ENCODE data around the gene PAM. TPM values are rescaled to one million over a fixed set of nuclear protein-coding genes. Genes with fewer than 3 reads are reported as not detected.

PAM gene
- total and polyA plus RNA-seq, 8 donors = 27.4 to 322 (median 93.9) TPM

- no peak overlapping the region for H3K27ac ChIP-seq
- no peaks in the 10 kb centered on the region for H3K27me3 ChIP-seq
- no peak for DNase-seq
- H3K36me3 ChIP-seq = no peaks in the 10 kb centered on the region
- no peaks in the 10 kb centered on the region for H3K9me3 ChIP-seq
- no peak overlapping the region for H3K4me3 ChIP-seq
- intact Hi-C loops (cut with DNase I; ENCODE audit: low total_unique reads) = no loop called here
- TF ChIP-seq CTCF (IDR thresholded peaks at IDR 0.05) = no peak
- no peak for TF ChIP-seq POLR2AphosphoS5 (IDR thresholded peaks at IDR 0.05)
- peaks cover 0 to 42% (median 20%) of the 10 kb centered on the region in 4 donors for H3K4me1 ChIP-seq
These were observed 108.0 kb downstream of the PAM start for GRCh38 chr5:102863058-102863457.

- TF ChIP-seq EP300 (IDR thresholded peaks at IDR 0.05) = no peak
- TF ChIP-seq POLR2A (IDR thresholded peaks at IDR 0.05) = no peak
- no peak for TF ChIP-seq CTCF (IDR thresholded peaks at IDR 0.05)
- no peak for TF ChIP-seq POLR2AphosphoS5 (IDR thresholded peaks at IDR 0.05)
- Histone ChIP-seq H3K27me3 (no peaks in the 10 kb centered on the region), H3K4me3 (no peak overlapping the region), H3K9me3 (no peaks in the 10 kb centered on the region), H3K36me3 (no peaks in the 10 kb centered on the region), H3K4me1 (peaks cover 0 to 47% (median 21%) of the 10 kb centered on the region in 4 donors), H3K27ac (peak overlapping the region in 1 of 5 donors; percentile 10)
- DNase-seq = no peak
- intact Hi-C loops (cut with DNase I; ENCODE audit: low total_unique reads) = no loop called here
These were observed 108.9 kb downstream of the PAM start for GRCh38 chr5:102863764-102864560.

GRCh38 chr5:102865171-102865509 is 110.0 kb downstream of the PAM start:
- Histone ChIP-seq H3K27ac (peak overlapping the region in 4 of 5 donors; percentile 80 to 89 (median 83)), H3K9me3 (no peaks in the 10 kb centered on the region), H3K27me3 (no peaks in the 10 kb centered on the region), H3K4me1 (peaks cover 0 to 47% (median 21%) of the 10 kb centered on the region in 4 donors), H3K4me3 (peak overlapping the region; percentile 48 to 71 (median 62)), H3K36me3 (peaks cover 0 to 4% (median 0%) of the 10 kb centered on the region in 4 donors)
- 8 to 27% (median 8%) methylated on average over 3 of the region's 3 CpGs for WGBS, 5 donors
- TF ChIP-seq POLR2A (IDR thresholded peaks at IDR 0.05) = no peak
- TF ChIP-seq POLR2AphosphoS5 (IDR thresholded peaks at IDR 0.05) = no peak
- no peak for TF ChIP-seq EP300 (IDR thresholded peaks at IDR 0.05)
- TF ChIP-seq CTCF (IDR thresholded peaks at IDR 0.05) = no peak
- no peak for DNase-seq
- intact Hi-C loops (cut with DNase I; ENCODE audit: low total_unique reads) = no loop called here

DNA sequence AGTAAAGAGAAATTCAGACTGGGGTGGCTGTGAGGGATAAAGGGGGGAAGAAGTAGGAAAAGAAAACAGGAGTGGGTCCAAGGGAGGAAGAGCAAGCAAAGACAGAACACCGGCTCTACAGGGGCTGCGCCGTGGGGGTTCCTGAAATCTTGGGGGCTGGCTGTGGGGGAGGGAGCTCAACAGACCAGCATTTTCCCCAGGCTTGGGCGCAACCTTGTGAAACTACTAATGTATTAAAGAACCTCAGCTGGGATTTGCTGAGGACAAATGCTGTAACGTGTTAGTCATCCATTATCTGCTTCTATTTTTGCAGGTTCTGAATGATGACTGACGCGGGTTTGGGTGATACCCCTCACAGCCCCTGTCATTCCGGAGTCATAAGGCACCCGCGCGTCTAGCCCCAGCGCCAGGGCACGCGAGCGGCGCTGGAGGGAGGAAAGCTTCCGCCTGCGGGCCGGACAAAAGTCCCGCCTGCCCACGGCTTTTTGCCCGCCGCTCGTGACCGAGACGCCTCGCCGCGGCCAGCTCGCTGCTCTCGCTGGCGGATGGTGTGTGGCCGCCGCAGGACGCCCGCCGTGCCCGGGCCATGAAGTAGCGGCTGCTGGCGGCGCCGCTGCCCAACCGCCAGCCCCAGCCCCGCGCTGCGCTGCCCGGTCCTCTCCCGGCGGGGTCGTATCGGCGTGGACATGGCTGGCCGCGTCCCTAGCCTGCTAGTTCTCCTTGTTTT is 110.6 kb downstream of the PAM start:
- intact Hi-C loops (cut with DNase I; ENCODE audit: low total_unique reads) = no loop called here
- Histone ChIP-seq H3K36me3 (peaks cover 0 to 4% (median 0%) of the 10 kb centered on the region in 4 donors), H3K4me3 (peak overlapping the region; percentile 48 to 71 (median 62)), H3K4me1 (peaks cover 0 to 47% (median 21%) of the 10 kb centered on the region in 4 donors), H3K27me3 (no peaks in the 10 kb centered on the region), H3K27ac (peak overlapping the region; percentile 49 to 89 (median 81)), H3K9me3 (no peaks in the 10 kb centered on the region)
- TF ChIP-seq CTCF (IDR thresholded peaks at IDR 0.05) (no peak), EP300 (IDR thresholded peaks at IDR 0.05) (no peak), POLR2AphosphoS5 (IDR thresholded peaks at IDR 0.05) (peak in 2 of 3 donors; percentile 48 to 55)
- 0 to 3% (median 2%) methylated on average over 31 to 54 of the region's 54 CpGs for WGBS, 5 donors
- peak; percentile 67 to 84 for DNase-seq
